GM10266 (cell line): ENCODE measurements around the gene B3GNT3.

Source experiments
- DNase-seq: peaks from one replicate; pipeline ENCODE4 v3.0.0; 2012; ENCODE audit errors: extremely low spot score
- CTCF ChIP-seq: IDR thresholded peaks from 2 replicates; pipeline ENCODE4 v1.5.1; 2012; ENCODE audit warnings: mild to moderate bottlenecking, low read depth; ENCODE audit not compliant: control insufficient read depth, insufficient read depth; ENCODE audit errors: missing control alignments

B3GNT3 gene

DNA sequence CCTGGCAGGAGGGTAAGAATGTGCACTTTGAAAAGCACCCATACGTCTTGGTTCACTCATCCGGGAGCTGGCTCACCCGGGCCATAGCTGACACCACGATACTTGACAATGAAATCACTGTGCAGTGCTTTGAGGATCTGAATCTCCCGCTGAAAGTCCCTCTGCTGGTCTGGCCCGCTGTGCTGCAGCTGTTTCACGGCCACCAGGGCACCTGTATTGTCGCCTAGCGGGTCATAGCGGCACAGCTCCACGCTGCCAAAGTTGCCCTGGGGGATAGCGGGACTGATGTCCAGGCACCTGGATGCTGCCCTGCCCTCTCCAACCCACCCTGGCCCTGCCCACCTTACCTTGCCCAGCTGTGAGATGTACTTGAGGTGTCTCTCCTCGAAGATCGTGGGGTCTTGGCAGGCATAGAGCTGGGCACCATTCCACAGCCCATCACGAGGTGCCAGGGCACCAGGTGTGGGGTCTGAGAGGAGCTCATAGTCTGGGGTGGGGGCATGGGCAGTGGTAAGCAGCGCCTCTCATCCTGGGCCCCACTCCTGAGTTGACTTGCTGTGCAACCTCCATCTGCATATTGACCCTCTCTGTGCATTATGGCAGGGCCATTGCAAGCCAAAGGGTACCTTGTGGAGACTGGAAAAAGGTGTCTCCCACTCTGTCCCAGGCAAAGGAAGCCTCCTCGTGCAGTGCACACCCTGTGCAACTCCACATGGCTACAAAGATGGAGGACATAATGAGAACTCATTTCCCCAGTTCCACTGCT lies 37.7 kb downstream of the B3GNT3 start:
- DNase-seq, result no peak
- no peak for TF ChIP-seq CTCF

GRCh38 chr19:17834350-17835181 lies 39.6 kb downstream of the B3GNT3 start:
- no peak for TF ChIP-seq CTCF
- no peak for DNase-seq

DNA sequence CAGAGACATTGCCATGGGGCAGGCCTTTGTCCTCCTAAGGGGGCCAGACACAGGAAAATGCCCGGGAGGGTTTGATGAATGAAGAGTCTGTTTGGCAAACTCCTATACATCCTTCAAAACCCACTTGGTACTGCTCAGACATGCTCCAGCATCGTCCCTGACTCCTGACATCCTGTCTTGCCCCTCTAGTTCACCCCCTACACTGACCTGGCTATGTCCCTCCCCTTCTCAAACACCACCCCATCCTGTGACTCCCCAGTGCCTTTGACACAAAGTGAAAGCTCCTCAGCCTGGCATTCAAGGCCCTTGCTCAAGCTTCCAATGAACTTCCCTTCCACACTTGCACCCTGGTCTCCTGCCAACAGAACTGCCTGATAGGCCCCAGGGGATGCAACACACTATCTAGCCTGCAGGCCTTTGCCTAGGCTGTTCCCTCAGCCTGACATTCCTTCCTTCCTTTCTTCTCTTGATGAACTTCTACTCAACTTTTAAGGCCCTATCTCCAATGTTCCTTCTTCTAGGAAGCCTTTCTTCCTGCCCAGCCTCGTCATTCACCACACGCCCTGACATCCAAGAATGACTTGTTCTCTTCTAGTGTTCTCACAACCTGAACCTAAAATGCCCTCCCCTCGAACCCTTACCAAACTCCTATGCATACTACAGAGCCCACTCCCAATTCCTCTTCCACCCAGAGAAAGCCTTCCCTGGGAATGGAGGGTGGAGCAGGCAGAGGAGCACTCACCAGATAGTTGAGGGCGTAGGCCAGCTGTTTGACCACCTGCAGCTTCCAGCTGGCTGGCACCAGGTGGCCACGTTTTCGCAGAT lies 40.5 kb downstream of the B3GNT3 start:
- TF ChIP-seq CTCF, result no peak

GRCh38 chr19:17836530-17836929 lies 41.6 kb downstream of the B3GNT3 start:
- TF ChIP-seq CTCF, result no peak
- no peak for DNase-seq

More for the DNA sequence above, 40.5 kb downstream of the B3GNT3 start:
- DNase-seq, result no peak

DNA sequence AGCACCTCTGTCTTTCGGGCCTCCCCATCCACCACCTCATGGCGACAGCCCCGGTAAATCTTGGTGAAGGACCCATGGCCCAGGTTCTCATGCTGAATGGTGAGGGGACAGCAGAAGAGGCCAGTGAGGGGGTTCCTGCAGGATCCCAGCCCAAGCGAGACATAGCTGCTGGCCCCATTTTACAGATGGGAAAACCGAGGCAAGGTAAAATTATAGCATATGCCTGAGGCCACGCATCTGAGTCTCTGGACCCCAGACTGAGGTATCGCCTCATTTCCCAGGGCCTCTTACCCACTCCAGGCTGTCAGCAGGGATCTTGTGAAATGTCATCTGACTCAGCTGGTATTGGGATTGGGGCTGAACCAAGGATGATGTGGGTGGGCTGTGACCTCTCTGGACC lies 43.0 kb downstream of the B3GNT3 start:
- no peak for TF ChIP-seq CTCF
- no peak for DNase-seq

DNA sequence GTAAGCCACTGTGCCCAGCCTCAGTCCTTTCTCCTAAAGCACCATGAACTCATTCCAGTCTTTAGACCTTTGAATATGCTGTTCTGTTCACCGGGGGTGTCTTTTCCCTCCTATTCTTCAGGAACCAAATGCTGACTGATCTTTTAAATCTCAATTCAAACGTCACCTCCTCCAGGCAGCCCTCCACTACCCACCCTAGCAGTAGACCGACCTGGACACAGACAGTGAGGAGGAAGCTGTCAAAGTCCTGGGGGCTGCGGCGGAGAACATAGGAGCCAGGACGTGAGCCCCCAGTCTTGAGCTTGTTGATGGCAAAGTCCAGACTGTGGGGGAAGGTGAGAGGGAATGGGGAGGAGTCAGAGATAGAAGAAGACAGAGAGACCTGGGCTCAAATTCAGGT lies 45.1 kb downstream of the B3GNT3 start:
- no peak for DNase-seq
- no peak for TF ChIP-seq CTCF
